Retinal pigment epithelial cell (primary cell): ENCODE results near the gene GLYR1.

Experiments used
- DNase-seq: peaks from one replicate; pipeline ENCODE4 v3.0.0-alpha.2; 2010; ENCODE audit warnings: low read depth
- H3K4me3 ChIP-seq: 2 replicates; pipeline ENCODE4 v1.5.1; 2011; ENCODE audit warnings: mild to moderate bottlenecking, low read length, control low read depth, moderate library complexity
- CTCF ChIP-seq: conservative IDR thresholded peaks from 2 replicates; pipeline ENCODE4 v1.5.1; 2011; ENCODE audit warnings: low read depth, low read length, control low read depth, inconsistent platforms

GLYR1 gene

GRCh38 chr16:4847774-4848587 is 893 bp upstream of the GLYR1 start:
- H3K4me3 ChIP-seq, result peak overlapping the region; percentile 71
- no peak for TF ChIP-seq CTCF
- peak; percentile 44 for DNase-seq

DNA sequence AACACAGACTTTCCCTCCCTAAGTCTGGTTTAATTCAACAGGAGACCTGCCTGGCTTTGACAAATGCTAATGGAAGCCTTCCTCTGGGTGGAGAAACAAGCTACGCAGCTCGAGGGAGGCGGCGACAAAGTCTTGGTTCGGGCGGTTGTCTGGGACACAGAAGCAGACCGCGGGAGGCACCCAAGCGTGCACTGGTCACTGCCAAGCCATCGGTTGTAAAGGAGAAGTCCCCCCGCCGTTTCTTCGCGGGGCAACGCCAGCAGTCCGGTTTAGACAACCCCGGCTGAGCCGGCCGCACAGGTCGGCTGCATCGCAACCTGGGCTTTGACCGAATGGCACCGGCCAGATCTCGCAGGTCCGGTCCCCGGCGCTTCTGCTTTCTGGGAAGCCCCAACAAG is 586 bp downstream of the GLYR1 start:
- DNase-seq, result no peak
- peak overlapping the region; percentile 87 for H3K4me3 ChIP-seq
- TF ChIP-seq CTCF, result peak; percentile 4

DNA sequence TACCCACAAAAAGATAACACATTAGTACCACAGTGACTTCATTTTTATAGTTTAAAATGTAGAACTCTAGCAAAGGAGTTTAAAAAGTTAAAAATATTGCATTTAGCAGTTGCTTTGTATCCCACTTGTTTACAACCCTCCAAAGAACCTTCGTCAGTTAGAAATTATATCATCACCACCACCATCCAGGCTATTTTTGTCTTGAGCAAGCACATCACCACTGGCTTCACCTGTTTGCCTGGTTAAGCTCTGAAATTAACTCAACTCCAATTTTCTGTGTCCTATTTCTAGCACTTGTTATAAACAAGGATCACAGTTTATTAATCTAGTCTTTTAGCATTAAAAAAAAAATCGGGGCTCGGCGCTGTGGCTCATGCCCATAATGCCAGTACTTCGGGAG is 6.1 kb downstream of the GLYR1 start:
- no peak for TF ChIP-seq CTCF
- H3K4me3 ChIP-seq, result no peak overlapping the region
- no peak for DNase-seq

DNA sequence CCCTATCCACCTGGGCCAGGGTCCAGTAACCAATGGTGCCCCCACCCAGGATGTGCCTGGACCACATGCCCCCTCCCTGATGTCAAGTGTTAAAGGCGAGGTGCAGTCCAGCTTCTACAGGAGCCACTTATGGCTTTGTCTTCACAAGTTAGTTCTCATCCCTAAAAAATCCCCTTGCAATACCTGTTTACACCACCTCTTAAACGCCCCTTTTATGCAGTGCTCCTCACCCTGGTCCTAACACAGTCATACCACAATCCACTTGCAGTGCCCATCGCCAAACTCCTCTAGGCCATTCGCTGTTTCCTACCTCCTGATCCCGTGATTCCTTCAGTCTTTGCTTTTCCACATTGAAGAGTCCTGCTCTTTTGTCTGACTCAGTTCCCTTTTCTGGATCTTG is 7.1 kb downstream of the GLYR1 start:
- no peak for TF ChIP-seq CTCF
- no peak for DNase-seq

GRCh38 chr16:4837733-4838501 is 9.2 kb downstream of the GLYR1 start:
- no peak for DNase-seq
- TF ChIP-seq CTCF, result no peak
- H3K4me3 ChIP-seq, result no peak overlapping the region

More for the DNA sequence above, 7.1 kb downstream of the GLYR1 start:
- no peak overlapping the region for H3K4me3 ChIP-seq

DNA sequence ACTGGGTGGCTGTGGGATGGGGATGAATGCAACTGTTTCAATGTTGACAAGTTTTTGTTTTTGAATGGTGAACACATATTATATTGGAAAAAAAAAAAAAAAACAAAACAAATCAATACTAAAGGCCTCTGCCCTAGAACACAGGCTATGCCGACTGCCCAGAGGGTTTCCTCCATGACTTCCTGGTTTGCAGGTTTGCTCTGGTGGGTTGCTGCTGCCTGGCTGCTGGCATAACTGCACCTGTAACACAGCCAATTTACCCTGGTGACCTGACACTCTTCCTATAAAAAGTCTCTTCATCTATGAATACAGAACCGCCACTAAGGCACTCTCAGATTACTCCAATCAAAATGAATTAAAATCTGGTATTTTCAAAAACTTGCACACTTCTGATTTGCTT is 10.4 kb downstream of the GLYR1 start:
- no peak for TF ChIP-seq CTCF
- H3K4me3 ChIP-seq, result no peak overlapping the region
- no peak for DNase-seq
